Measurements from ENCODE around the gene ZNF700.
"Not testable (repeated sequence)": the region's sequence is repeated elsewhere in the genome, so short reads cannot be mapped to it uniquely, and the experiment has no call there.

DNA sequence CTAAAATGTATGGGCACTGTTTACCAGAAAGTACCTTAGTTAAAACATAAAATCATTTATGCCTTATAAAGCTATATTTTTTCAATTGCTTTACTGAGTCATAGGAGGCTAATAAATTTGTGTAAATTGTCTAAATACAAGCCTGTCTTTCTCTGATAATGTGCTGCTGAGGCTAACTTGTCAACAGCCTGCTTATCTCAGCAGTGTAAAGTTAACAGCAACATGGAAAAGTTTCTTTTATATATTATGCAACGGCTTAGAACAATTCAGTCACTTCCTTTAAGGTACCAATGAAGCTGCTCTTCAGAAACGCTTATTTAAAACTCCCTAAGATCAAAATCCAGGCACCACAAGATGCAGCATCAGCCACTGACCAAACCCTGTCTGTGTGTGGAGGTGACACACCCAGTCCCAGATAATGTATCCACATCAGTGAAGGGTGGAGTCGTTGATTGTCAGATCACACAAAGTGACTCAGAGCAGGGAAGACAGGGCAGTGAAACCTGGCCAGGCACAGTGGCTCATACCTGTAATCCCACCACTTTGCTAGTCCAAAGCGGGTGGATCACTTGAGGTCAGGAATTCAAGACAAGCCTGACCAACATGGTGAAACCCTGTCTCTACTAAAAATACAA lies 10.4 kb upstream of the ZNF700 start:
- TF ChIP-seq POLR2A (IDR thresholded peaks at IDR 0.05; ENCODE audit: borderline replicate concordance, extremely low read depth, insufficient read depth, insufficient read length); SP1 (IDR thresholded peaks at IDR 0.05; ENCODE audit: low read depth); EZH2phosphoT487 (IDR thresholded peaks at IDR 0.05; ENCODE audit: borderline replicate concordance); RAD21 (IDR thresholded peaks at IDR 0.05; ENCODE audit: low read depth); JUND (IDR thresholded peaks at IDR 0.05): not testable (repeated sequence)
- TF ChIP-seq, protein P1, sequence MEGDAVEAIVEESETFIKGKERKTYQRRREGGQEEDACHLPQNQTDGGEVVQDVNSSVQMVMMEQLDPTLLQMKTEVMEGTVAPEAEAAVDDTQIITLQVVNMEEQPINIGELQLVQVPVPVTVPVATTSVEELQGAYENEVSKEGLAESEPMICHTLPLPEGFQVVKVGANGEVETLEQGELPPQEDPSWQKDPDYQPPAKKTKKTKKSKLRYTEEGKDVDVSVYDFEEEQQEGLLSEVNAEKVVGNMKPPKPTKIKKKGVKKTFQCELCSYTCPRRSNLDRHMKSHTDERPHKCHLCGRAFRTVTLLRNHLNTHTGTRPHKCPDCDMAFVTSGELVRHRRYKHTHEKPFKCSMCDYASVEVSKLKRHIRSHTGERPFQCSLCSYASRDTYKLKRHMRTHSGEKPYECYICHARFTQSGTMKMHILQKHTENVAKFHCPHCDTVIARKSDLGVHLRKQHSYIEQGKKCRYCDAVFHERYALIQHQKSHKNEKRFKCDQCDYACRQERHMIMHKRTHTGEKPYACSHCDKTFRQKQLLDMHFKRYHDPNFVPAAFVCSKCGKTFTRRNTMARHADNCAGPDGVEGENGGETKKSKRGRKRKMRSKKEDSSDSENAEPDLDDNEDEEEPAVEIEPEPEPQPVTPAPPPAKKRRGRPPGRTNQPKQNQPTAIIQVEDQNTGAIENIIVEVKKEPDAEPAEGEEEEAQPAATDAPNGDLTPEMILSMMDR (IDR thresholded peaks at IDR 0.05 in 2 of 3, conservative IDR thresholded peaks at IDR 0.05 in 1 of 3; ENCODE audit: borderline replicate concordance in 1 of 3, insufficient read depth in 1 of 3, low read depth in 2 of 3, low read length in 2 of 3), result not testable (repeated sequence)
- TF ChIP-seq, protein P2, sequence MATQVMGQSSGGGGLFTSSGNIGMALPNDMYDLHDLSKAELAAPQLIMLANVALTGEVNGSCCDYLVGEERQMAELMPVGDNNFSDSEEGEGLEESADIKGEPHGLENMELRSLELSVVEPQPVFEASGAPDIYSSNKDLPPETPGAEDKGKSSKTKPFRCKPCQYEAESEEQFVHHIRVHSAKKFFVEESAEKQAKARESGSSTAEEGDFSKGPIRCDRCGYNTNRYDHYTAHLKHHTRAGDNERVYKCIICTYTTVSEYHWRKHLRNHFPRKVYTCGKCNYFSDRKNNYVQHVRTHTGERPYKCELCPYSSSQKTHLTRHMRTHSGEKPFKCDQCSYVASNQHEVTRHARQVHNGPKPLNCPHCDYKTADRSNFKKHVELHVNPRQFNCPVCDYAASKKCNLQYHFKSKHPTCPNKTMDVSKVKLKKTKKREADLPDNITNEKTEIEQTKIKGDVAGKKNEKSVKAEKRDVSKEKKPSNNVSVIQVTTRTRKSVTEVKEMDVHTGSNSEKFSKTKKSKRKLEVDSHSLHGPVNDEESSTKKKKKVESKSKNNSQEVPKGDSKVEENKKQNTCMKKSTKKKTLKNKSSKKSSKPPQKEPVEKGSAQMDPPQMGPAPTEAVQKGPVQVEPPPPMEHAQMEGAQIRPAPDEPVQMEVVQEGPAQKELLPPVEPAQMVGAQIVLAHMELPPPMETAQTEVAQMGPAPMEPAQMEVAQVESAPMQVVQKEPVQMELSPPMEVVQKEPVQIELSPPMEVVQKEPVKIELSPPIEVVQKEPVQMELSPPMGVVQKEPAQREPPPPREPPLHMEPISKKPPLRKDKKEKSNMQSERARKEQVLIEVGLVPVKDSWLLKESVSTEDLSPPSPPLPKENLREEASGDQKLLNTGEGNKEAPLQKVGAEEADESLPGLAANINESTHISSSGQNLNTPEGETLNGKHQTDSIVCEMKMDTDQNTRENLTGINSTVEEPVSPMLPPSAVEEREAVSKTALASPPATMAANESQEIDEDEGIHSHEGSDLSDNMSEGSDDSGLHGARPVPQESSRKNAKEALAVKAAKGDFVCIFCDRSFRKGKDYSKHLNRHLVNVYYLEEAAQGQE (IDR thresholded peaks at IDR 0.05; ENCODE audit: low read depth), result not testable (repeated sequence)
- TF ChIP-seq, protein P3, sequence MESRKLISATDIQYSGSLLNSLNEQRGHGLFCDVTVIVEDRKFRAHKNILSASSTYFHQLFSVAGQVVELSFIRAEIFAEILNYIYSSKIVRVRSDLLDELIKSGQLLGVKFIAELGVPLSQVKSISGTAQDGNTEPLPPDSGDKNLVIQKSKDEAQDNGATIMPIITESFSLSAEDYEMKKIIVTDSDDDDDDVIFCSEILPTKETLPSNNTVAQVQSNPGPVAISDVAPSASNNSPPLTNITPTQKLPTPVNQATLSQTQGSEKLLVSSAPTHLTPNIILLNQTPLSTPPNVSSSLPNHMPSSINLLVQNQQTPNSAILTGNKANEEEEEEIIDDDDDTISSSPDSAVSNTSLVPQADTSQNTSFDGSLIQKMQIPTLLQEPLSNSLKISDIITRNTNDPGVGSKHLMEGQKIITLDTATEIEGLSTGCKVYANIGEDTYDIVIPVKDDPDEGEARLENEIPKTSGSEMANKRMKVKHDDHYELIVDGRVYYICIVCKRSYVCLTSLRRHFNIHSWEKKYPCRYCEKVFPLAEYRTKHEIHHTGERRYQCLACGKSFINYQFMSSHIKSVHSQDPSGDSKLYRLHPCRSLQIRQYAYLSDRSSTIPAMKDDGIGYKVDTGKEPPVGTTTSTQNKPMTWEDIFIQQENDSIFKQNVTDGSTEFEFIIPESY (IDR thresholded peaks at IDR 0.05; ENCODE audit: extremely low read depth, insufficient replicate concordance, low read length), result not testable (repeated sequence)
